ENCODE measurements around the gene ANKH.

DNA sequence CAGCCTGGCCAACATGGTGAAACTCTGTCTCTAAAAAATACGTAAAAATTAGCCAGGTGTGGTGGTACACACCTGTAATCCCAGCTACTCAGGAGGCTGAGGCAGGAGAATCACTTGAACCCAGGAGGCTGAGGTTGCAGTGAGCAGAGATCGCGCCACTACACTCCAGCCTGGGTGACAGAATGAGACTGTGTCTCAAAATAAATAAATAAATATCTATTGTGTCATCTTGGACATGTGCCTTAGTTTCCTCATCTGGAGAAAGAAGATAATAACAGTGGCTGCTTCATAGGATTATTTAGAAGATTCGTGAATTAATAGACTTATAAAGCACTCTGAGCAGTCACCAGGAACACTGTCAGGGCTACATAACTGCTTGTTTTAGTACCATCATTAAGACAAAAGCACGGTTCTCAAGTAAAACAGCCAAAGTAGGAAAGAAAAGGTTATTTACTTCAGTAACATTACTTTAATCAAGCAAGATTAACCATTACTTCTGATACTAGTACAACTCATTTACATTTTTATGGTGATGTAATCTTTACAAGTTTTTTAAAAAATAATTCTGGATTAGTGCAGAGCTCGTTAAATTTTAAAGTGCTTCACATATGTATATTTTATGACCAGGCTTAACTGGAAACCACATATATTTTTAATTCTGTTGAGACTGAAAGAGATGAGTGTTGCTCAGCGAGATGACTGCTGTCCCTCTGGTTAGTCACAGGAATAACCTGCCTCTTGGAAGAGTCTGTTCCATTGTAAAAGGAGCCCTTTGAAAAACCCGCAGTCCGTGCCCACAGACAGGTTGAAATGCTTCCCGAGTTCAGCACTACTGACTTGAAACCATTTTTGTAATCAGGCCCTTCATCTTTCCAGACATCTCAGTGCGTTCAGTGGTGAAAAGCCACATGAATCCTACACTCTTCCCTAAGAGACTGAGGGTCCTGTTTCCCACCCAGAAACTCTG is 36.7 kb downstream of the ANKH start:
- TF ChIP-seq, protein P1, sequence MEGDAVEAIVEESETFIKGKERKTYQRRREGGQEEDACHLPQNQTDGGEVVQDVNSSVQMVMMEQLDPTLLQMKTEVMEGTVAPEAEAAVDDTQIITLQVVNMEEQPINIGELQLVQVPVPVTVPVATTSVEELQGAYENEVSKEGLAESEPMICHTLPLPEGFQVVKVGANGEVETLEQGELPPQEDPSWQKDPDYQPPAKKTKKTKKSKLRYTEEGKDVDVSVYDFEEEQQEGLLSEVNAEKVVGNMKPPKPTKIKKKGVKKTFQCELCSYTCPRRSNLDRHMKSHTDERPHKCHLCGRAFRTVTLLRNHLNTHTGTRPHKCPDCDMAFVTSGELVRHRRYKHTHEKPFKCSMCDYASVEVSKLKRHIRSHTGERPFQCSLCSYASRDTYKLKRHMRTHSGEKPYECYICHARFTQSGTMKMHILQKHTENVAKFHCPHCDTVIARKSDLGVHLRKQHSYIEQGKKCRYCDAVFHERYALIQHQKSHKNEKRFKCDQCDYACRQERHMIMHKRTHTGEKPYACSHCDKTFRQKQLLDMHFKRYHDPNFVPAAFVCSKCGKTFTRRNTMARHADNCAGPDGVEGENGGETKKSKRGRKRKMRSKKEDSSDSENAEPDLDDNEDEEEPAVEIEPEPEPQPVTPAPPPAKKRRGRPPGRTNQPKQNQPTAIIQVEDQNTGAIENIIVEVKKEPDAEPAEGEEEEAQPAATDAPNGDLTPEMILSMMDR (IDR thresholded peaks at IDR 0.05 in 8 of 11, conservative IDR thresholded peaks at IDR 0.05 in 3 of 11), result no peak
- no peak for TF ChIP-seq POLR2A (IDR thresholded peaks at IDR 0.05)
